GM12864 (cell line): ENCODE results near the gene ERC1.
A peak's percentile ranks its signal among the peaks of the same experiment; 100 is the strongest.

ENCODE experiments used
- DNase-seq: peaks from one replicate; pipeline ENCODE4 v3.0.0-alpha.2; 2011; ENCODE audit warnings: low read depth
- H3K4me3 ChIP-seq: 2 replicates; pipeline ENCODE4 v1.5.1; 2011; ENCODE audit warnings: mild to moderate bottlenecking, low read depth, low read length, control low read depth
- CTCF ChIP-seq: IDR thresholded peaks from 2 replicates; pipeline ENCODE4 v1.5.1; 2011; ENCODE audit warnings: low read depth, mild to moderate bottlenecking, moderate library complexity, low read length, control low read depth, inconsistent platforms; ENCODE audit errors: missing control alignments

Gene ERC1

DNA sequence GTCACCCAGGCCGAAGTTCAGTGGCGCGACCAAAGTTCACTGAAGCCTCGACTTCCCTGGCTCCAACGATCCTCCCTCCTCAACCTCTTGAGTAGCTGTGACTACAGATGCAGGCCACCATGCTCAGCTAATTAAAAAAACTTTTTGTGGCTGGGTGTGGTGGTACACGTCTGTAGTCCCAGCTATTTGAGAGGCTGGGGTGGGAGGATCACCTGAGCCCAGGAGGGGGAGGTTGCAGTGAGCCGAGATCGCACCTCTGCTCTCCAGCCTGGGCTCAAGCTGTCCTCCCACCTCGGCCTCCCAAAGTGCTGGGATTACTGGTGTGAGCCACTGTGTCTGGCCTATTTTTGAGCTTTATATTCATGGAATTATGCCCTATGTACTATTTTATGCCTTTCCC, 23.4 kb upstream of the ERC1 start:
- DNase-seq: no peak
- H3K4me3 ChIP-seq: no peak overlapping the region
- no peak for TF ChIP-seq CTCF

DNA sequence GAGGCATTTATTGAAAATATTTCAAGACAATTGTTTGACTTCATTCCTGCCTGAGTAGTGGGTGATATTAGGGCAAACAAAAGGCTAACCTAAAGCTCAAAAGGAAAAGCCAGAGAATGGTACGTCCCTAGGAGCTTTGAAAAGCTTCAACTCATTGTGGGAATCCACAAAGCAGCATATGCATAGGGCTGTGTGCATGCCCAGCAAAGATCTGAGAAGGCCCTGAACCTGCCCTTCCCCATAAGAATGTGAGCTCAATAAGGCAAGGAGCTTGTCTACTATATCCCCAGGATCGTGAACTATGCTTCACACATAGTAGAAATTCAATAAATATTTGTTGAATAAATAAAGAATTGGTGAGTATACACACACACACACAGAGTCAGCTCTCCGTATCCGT, 22.5 kb upstream of the ERC1 start:
- TF ChIP-seq CTCF: no peak
- H3K4me3 ChIP-seq: no peak overlapping the region
- DNase-seq: no peak

GRCh38 chr12:969821-970220, 21.2 kb upstream of the ERC1 start:
- no peak for TF ChIP-seq CTCF
- no peak for DNase-seq
- H3K4me3 ChIP-seq: no peak overlapping the region

- no peak overlapping the region for H3K4me3 ChIP-seq
- TF ChIP-seq CTCF: no peak
- no peak for DNase-seq
These were observed 19.0 kb upstream of the ERC1 start for GRCh38 chr12:971991-972390.

- no peak for TF ChIP-seq CTCF
- H3K4me3 ChIP-seq: no peak overlapping the region
- DNase-seq: no peak
These were observed 16.7 kb upstream of the ERC1 start for GRCh38 chr12:974271-974862.

DNA sequence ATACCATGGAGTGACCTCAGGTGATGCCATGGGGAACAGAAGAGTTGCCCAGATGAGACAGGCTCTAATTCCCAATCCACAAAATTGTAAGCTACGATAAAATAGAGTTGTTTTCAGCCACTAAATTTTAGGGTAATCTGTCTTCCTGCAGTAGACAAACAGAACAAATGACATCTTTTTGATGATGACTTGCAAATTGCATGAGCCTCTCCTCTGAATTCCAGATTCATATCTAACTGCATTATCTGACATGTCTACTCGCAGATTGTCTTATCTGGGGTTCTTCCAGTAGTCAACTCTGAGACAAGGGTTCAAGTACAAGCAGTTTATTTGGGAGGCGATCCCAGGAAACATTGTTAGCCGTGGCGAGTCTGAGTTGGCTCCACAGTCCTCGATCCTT, 14.4 kb upstream of the ERC1 start:
- no peak for DNase-seq
- TF ChIP-seq CTCF: no peak
- H3K4me3 ChIP-seq: no peak overlapping the region

DNA sequence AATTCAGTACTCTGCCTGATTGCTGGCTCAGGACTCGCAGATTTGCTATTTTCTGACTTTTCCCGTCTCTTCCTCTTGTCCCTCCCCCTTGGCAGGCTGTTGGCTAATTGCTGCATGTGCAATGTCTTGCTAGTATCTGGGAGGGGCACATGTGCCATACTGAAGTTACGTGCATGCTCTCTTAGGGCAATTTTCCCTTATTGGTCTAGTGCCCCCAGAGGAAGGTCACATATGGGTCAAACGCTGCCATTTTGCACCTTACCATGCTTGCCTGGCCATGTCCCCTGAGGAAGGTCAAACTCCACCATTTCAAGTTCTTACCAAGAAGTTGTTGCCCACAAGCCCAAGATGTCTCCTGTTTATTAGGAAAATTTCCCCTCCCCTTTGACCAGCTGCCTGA, 13.9 kb upstream of the ERC1 start:
- DNase-seq: no peak
- peak; percentile 26 for TF ChIP-seq CTCF
- H3K4me3 ChIP-seq: no peak overlapping the region
